SK-N-SH (cell line): Measurements from ENCODE around the gene BNIP5.

ENCODE experiments used
- CTCF ChIP-seq: fragments of 200-600 bp; sonication (generic); IDR thresholded peaks from 2 replicates; pipeline ENCODE4 v1.6.1; 2017; ENCODE audit warnings: antibody characterized with exemption, mild to moderate bottlenecking, moderate library complexity
- ELF1 ChIP-seq: IDR thresholded peaks from 2 replicates; pipeline ENCODE4 v1.4.0; 2012
- EZH2phosphoT487 ChIP-seq: fragments of 200-600 bp; sonication (generic); IDR thresholded peaks from 2 replicates; pipeline ENCODE4 v1.6.1; 2017; ENCODE audit warnings: low read depth, mixed run types, mild to moderate bottlenecking, antibody characterized with exemption, moderate library complexity, borderline replicate concordance
- GABPA ChIP-seq: IDR thresholded peaks from 2 replicates; pipeline ENCODE4 v1.4.0; 2012; ENCODE audit warnings: low read depth, mild to moderate bottlenecking
- GATA2 ChIP-seq: sonication (generic); formaldehyde crosslinking; IDR thresholded peaks from 2 replicates; pipeline ENCODE4 v1.5.0; 2020; ENCODE audit warnings: mild to moderate bottlenecking, missing genetic modification reagents
- JUND ChIP-seq: IDR thresholded peaks from 2 replicates; pipeline ENCODE4 v1.4.0; 2012
- NRF1 ChIP-seq: IDR thresholded peaks from 2 replicates; pipeline ENCODE4 v1.6.1; 2012; ENCODE audit warnings: low read depth, mild to moderate bottlenecking, low read length
- POLR2AphosphoS5 ChIP-seq: IDR thresholded peaks from 2 replicates; pipeline ENCODE4 v1.6.1; 2012; ENCODE audit warnings: low read depth, low read length
- RAD21 ChIP-seq: IDR thresholded peaks from 2 replicates; pipeline ENCODE4 v1.6.1; 2012; ENCODE audit warnings: mild to moderate bottlenecking, low read length
- RCOR1 ChIP-seq: fragments of 150-350 bp; IDR thresholded peaks from 2 replicates; pipeline ENCODE4 v1.6.1; 2017; ENCODE audit warnings: antibody characterized with exemption, low read length
- RXRA ChIP-seq: IDR thresholded peaks from 2 replicates; pipeline ENCODE4 v1.4.0; 2012; ENCODE audit warnings: low read depth, mild to moderate bottlenecking, borderline replicate concordance
- ZBTB33 ChIP-seq: IDR thresholded peaks from 2 replicates; pipeline ENCODE4 v1.4.0; 2012; ENCODE audit warnings: low read depth, borderline replicate concordance
- TF ChIP-seq, protein P1 (sequence below): fragments of 150-350 bp; IDR thresholded peaks from 2 replicates; pipeline ENCODE4 v1.6.1; 2017; ENCODE audit warnings: antibody characterized with exemption, low read length, low read depth, borderline replicate concordance
- TF ChIP-seq, protein P2 (sequence below): IDR thresholded peaks from 2 replicates; pipeline ENCODE4 v1.4.0; 2012; ENCODE audit warnings: low read depth

DNA sequence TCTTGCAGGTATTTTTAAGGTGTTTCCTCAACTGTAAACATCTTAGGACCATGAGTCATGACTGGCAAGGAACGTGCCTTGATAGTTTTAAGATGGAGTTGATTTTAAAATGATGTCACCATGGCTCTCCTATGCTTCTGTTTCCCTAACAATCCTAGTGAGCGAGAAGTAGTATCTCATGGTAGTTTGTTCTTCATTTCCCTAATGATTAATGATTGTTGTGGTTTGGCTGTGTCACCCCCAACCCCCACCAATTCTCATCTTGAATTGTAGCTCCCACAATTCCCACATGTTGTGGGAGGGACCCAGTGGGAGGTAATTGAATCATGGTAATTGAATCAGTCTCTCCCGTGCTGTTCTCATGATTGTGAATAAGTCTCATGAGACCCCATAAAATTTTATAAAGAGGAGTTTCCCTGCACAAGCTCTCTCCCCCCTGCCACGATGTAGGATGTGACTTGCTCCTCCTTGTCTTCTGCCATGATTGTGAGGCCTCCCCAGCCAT lies 16.8 kb upstream of the BNIP5 start:
- TF ChIP-seq, protein P1, sequence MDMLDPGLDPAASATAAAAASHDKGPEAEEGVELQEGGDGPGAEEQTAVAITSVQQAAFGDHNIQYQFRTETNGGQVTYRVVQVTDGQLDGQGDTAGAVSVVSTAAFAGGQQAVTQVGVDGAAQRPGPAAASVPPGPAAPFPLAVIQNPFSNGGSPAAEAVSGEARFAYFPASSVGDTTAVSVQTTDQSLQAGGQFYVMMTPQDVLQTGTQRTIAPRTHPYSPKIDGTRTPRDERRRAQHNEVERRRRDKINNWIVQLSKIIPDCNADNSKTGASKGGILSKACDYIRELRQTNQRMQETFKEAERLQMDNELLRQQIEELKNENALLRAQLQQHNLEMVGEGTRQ = no peak
- TF ChIP-seq POLR2AphosphoS5 (no peak), CTCF (no peak), GATA2 (no peak), NRF1 (no peak), ELF1 (no peak), RCOR1 (no peak), RXRA (no peak), ZBTB33 (no peak), GABPA (no peak), RAD21 (no peak), JUND (no peak), EZH2phosphoT487 (no peak)
- TF ChIP-seq, protein P2, sequence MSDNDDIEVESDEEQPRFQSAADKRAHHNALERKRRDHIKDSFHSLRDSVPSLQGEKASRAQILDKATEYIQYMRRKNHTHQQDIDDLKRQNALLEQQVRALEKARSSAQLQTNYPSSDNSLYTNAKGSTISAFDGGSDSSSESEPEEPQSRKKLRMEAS = no peak
